A549 (cell line): ENCODE results near the gene RPL41. TPM values are rescaled to one million over a fixed set of nuclear protein-coding genes. Genes with fewer than 3 reads are reported as not detected.

Experiments used
- ATAC-seq, 2 experiments: fragments of 200-7000 bp in 1 of 2; fragments of >200 bp in 1 of 2; cut with Nextera tagmentation in 1 of 2; cut with Tn5 transposase in 1 of 2; 3 replicates each; pipeline versions ENCODE4 v1.8.0 to v1.9.1; 2018 to 2020; ENCODE audit warnings: mild to moderate bottlenecking in 1 of 2, moderate library complexity in 1 of 2
- CTCF ChIA-PET: fragments of 300-600 bp; sonication (Branson Sonifier 250); formaldehyde crosslinking; extraction: SDS; loops from one replicate; lab custom pipeline; 2021; ENCODE audit warnings: antibody characterized with exemption, inconsistent platforms; lab: Yijun Ruan, JAX
- POLR2A ChIA-PET: fragments of 350-600 bp; formaldehyde crosslinking; extraction: SDS; loops from one replicate; lab custom pipeline; 2021; ENCODE audit warnings: antibody characterized with exemption, inconsistent platforms; lab: Yijun Ruan, JAX
- DNase-seq, 2 experiments: peaks; one replicate each; pipeline versions ENCODE4 v3.0.0 to v3.0.0-alpha.2; 2011 to 2016; ENCODE audit warnings: low read depth in 1 of 2, low spot score in 1 of 2
- FAIRE-seq: peaks from 2 replicates; lab custom pipeline; 2011; peaks lifted over from hg19 to GRCh38; lab: Jason Lieb, UNC
- H3K27ac ChIP-seq, 2 experiments: fragments of >200 bp; sonication (Bioruptor Twin); formaldehyde crosslinking; 3 replicates each; pipeline ENCODE4 v1.5.1; 2016 to 2017
- H3K4me1 ChIP-seq: fragments of >200 bp; sonication (Bioruptor Twin); formaldehyde crosslinking; 3 replicates; pipeline ENCODE4 v1.6.1; 2016
- H3K4me2 ChIP-seq: fragments of >200 bp; sonication (Bioruptor Twin); formaldehyde crosslinking; 3 replicates; pipeline ENCODE4 v1.6.1; 2016
- H3K4me3 ChIP-seq: fragments of >200 bp; sonication (Bioruptor Twin); formaldehyde crosslinking; 3 replicates; pipeline ENCODE4 v1.5.1; 2016
- H3K9me3 ChIP-seq: fragments of >200 bp; sonication (Bioruptor Twin); formaldehyde crosslinking; 3 replicates; pipeline ENCODE4 v1.6.1; 2016
- CBX2 ChIP-seq: fragments of 200-600 bp; sonication (generic); IDR thresholded peaks from 2 replicates; pipeline ENCODE4 v1.6.1; 2016; ENCODE audit warnings: low read depth, mild to moderate bottlenecking, borderline replicate concordance
- CEBPB ChIP-seq, 2 experiments: fragments of >200 bp in 1 of 2; sonication (Bioruptor Twin) in 1 of 2; formaldehyde crosslinking in 1 of 2; IDR thresholded peaks; 2 replicates each; pipeline ENCODE4 v1.6.1; 2012 to 2016
- CHD2 ChIP-seq: fragments of 150-350 bp; IDR thresholded peaks from 2 replicates; pipeline ENCODE4 v1.6.1; 2014; ENCODE audit warnings: low read length; ENCODE audit not compliant: partially characterized antibody
- CHD4 ChIP-seq: fragments of 200-600 bp; sonication (generic); IDR thresholded peaks from 2 replicates; pipeline ENCODE4 v1.6.1; 2016; ENCODE audit warnings: antibody characterized with exemption, mild to moderate bottlenecking, borderline replicate concordance
- CTCF ChIP-seq: fragments of >200 bp; sonication (Bioruptor Twin); formaldehyde crosslinking; IDR thresholded peaks from 3 replicates; pipeline ENCODE4 v1.5.1; 2016
- EHF ChIP-seq: fragments of 250-450 bp; sonication (Bioruptor Pico); IDR thresholded peaks from 2 replicates; pipeline ENCODE4 v1.5.0; 2020; ENCODE audit warnings: mild to moderate bottlenecking
- EHMT2 ChIP-seq: fragments of 200-600 bp; sonication (generic); IDR thresholded peaks from 2 replicates; pipeline ENCODE4 v1.6.1; 2016; ENCODE audit warnings: antibody characterized with exemption, low read depth, mild to moderate bottlenecking, moderate library complexity
- FOSL2 ChIP-seq, 2 experiments: fragments of 450-650 bp in 1 of 2; fragments of >200 bp in 1 of 2; sonication (Bioruptor Twin) in 1 of 2; formaldehyde crosslinking; IDR thresholded peaks; 2 replicates each; pipeline versions ENCODE4 v1.5.0 to v1.6.1; 2016 to 2020; ENCODE audit warnings: mild to moderate bottlenecking in 1 of 2, moderate library complexity in 1 of 2
- FOXS1 ChIP-seq: fragments of 250-450 bp; sonication (Bioruptor Pico); IDR thresholded peaks from 2 replicates; pipeline ENCODE4 v1.5.0; 2020; ENCODE audit warnings: mild to moderate bottlenecking, moderate library complexity
- HOXA7 ChIP-seq: fragments of 250-450 bp; sonication (Bioruptor Pico); IDR thresholded peaks from 2 replicates; pipeline ENCODE4 v1.5.0; 2020; ENCODE audit warnings: mild to moderate bottlenecking, moderate library complexity
- HOXB5 ChIP-seq: fragments of 250-450 bp; sonication (Bioruptor Pico); IDR thresholded peaks from 2 replicates; pipeline ENCODE4 v1.5.0; 2020; ENCODE audit warnings: mild to moderate bottlenecking, moderate library complexity
- JUNB ChIP-seq: fragments of >200 bp; sonication (Bioruptor Twin); formaldehyde crosslinking; IDR thresholded peaks from 2 replicates; pipeline ENCODE4 v1.6.1; 2016
- KDM1A ChIP-seq: fragments of 200-600 bp; sonication (generic); IDR thresholded peaks from 2 replicates; pipeline ENCODE4 v1.6.1; 2016; ENCODE audit warnings: low read depth, mild to moderate bottlenecking
- KDM5A ChIP-seq: fragments of 200-600 bp; sonication (generic); IDR thresholded peaks from 2 replicates; pipeline ENCODE4 v1.6.1; 2016; ENCODE audit warnings: antibody characterized with exemption, mild to moderate bottlenecking
- MAX ChIP-seq: IDR thresholded peaks from 2 replicates; pipeline ENCODE4 v1.6.1; 2012
- MAZ ChIP-seq: fragments of 150-350 bp; IDR thresholded peaks from 2 replicates; pipeline ENCODE4 v1.6.1; 2014; ENCODE audit warnings: antibody characterized with exemption, low read depth, low read length, borderline replicate concordance
- MYC ChIP-seq: IDR thresholded peaks from 2 replicates; pipeline ENCODE4 v1.6.1; 2012; ENCODE audit warnings: mild to moderate bottlenecking, inconsistent platforms, low read length, improper control_type of control experiment, borderline replicate concordance
- NPAS2 ChIP-seq: fragments of 250-450 bp; sonication (Bioruptor Pico); IDR thresholded peaks from 2 replicates; pipeline ENCODE4 v1.8.0; 2022; ENCODE audit warnings: mild to moderate bottlenecking, moderate library complexity, borderline replicate concordance
- NR3C1 ChIP-seq: fragments of >200 bp; sonication (Bioruptor Twin); formaldehyde crosslinking; IDR thresholded peaks from 3 replicates; pipeline ENCODE4 v1.6.1; 2017
- POLR2A ChIP-seq: IDR thresholded peaks from 2 replicates; pipeline ENCODE4 v1.6.1; 2012; ENCODE audit warnings: mild to moderate bottlenecking, low read length
- POLR2AphosphoS2 ChIP-seq: conservative IDR thresholded peaks from 2 replicates; pipeline ENCODE4 v1.6.1; 2012; ENCODE audit warnings: low read length, improper control_type of control experiment, inconsistent platforms
- RARB ChIP-seq: fragments of 250-450 bp; sonication (Bioruptor Pico); IDR thresholded peaks from 2 replicates; pipeline ENCODE4 v1.8.0; 2021; ENCODE audit warnings: mild to moderate bottlenecking, moderate library complexity
- RFX5 ChIP-seq: fragments of 450-650 bp; IDR thresholded peaks from 2 replicates; pipeline ENCODE4 v1.7.1; 2014; ENCODE audit warnings: antibody characterized with exemption, mild to moderate bottlenecking, moderate library complexity
- SMC3 ChIP-seq: fragments of >200 bp; sonication (Bioruptor Twin); formaldehyde crosslinking; IDR thresholded peaks from 3 replicates; pipeline ENCODE4 v1.6.1; 2018; ENCODE audit warnings: inconsistent platforms
- SREBF2 ChIP-seq: fragments of 450-650 bp; IDR thresholded peaks from 2 replicates; pipeline ENCODE4 v1.6.1; 2014; ENCODE audit warnings: mild to moderate bottlenecking, moderate library complexity
- TFCP2L1 ChIP-seq: fragments of 250-450 bp; sonication (Bioruptor Pico); IDR thresholded peaks from 2 replicates; pipeline ENCODE4 v1.5.0; 2021; ENCODE audit warnings: mild to moderate bottlenecking
- TP53 ChIP-seq: fragments of 250-450 bp; sonication (Bioruptor Pico); IDR thresholded peaks from 2 replicates; pipeline ENCODE4 v1.5.0; 2021; ENCODE audit warnings: mild to moderate bottlenecking, moderate library complexity
- ZC3H11A ChIP-seq: fragments of 450-650 bp; IDR thresholded peaks from 2 replicates; pipeline ENCODE4 v1.6.1; 2014; ENCODE audit warnings: antibody characterized with exemption, mild to moderate bottlenecking
- ZFP36 ChIP-seq: fragments of 450-650 bp; IDR thresholded peaks from 2 replicates; pipeline ENCODE4 v1.6.1; 2014; ENCODE audit warnings: borderline replicate concordance; ENCODE audit not compliant: partially characterized antibody
- ZNF302 ChIP-seq: fragments of 250-450 bp; sonication (Bioruptor Pico); IDR thresholded peaks from 2 replicates; pipeline ENCODE4 v1.9.0; 2021; ENCODE audit warnings: inconsistent platforms, mild to moderate bottlenecking, moderate library complexity
- WGBS: methylation state at CpG from one replicate; pipeline ENCODE4 v1.1.6; 2017; ENCODE audit errors: missing lambda C conversion rate; 5-methylcytosine and 5-hydroxymethylcytosine counted together
- polyA plus RNA-seq, 4 experiments: library from polyadenylated mRNA; depleted of rRNA in 3 of 4; stranded (reverse); fragments of >200 nt; fragmentation: RNase III in 1 of 4; extraction: RNeasy Plus Mini Kit Qiagen cat#74134 plus additional on column Dnase treatment in 1 of 4; gene quantifications; 2 replicates in 3 of 4; 3 replicates in 1 of 4; pipeline ENCODE4 v1.2.3, GENCODE V29; 2011 to 2017
- TF ChIP-seq, protein P1 (sequence below): fragments of >200 bp; sonication (Bioruptor Twin); formaldehyde crosslinking; IDR thresholded peaks from 3 replicates; pipeline ENCODE4 v1.6.1; 2016
- TF ChIP-seq, protein P2 (sequence below): IDR thresholded peaks from 2 replicates; pipeline ENCODE4 v1.6.1; 2012

The RPL41 gene
- polyA plus RNA-seq, 2 of the 4 experiments (the other 2 are of a cell fraction): 8,804 to 9,351 TPM

DNA sequence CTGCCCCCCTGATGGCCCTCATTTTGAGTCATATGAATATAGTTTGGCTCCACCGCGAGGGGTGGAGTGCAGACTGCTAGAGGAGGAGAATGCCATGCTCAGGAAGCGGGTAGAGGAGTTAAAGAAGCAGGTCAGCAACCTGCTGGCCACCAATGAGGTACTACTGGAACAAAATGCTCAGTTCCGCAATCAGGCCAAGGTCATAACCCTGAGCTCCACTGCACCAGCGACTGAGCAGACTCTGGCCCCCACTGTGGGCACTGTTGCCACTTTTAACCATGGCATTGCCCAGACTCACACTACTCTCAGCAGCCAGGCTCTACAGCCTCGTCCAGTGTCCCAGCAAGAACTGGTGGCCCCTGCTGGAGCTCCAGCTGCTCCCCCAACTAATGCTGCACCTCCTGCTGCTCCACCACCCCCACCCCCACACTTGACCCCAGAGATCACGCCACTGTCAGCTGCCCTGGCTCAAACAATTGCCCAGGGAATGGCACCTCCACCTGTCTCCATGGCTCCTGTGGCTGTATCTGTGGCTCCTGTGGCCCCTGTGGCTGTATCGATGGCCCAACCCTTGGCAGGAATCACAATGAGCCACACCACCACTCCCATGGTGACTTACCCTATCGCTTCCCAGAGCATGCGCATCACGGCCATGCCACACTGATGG lies 4.9 kb downstream of the RPL41 start:
- ATAC-seq: no peak
- Histone ChIP-seq H3K4me1 (peaks cover 21% of the 10 kb centered on the region), H3K9me3 (no peaks in the 10 kb centered on the region), H3K4me2 (no peak overlapping the region), H3K4me3 (no peak overlapping the region), H3K27ac (no peak overlapping the region)
- POLR2A ChIA-PET: interaction anchor here (4.2 kb wide), 1 partner anchor 68 kb away, joined by 36 read pairs; the partner anchor contains the start of gene SMARCC2
- CTCF ChIA-PET: interaction anchor here (1.0 to 15.7 kb wide), 9 partner anchors 15 to 137 kb away, joined by 3 to 204 read pairs (median 4); partner anchors contain the start of genes ANKRD52, ERBB3, PA2G4 and RNF41
- no peak for FAIRE-seq
- DNase-seq: no peak
- 90% methylated on average over 11 of the region's 11 CpGs for WGBS
- TF ChIP-seq TP53 (no peak), CEBPB (IDR thresholded peaks at IDR 0.05) (no peak), HOXB5 (CRISPR knock-in tag) (no peak), MAZ (no peak), MAX (no peak), MYC (no peak), RARB (CRISPR knock-in tag) (no peak), JUNB (no peak), ZC3H11A (no peak), SMC3 (no peak), POLR2AphosphoS2 (no peak), CHD2 (no peak), EHMT2 (no peak), SREBF2 (no peak), POLR2A (no peak)
- TF ChIP-seq, protein P1, sequence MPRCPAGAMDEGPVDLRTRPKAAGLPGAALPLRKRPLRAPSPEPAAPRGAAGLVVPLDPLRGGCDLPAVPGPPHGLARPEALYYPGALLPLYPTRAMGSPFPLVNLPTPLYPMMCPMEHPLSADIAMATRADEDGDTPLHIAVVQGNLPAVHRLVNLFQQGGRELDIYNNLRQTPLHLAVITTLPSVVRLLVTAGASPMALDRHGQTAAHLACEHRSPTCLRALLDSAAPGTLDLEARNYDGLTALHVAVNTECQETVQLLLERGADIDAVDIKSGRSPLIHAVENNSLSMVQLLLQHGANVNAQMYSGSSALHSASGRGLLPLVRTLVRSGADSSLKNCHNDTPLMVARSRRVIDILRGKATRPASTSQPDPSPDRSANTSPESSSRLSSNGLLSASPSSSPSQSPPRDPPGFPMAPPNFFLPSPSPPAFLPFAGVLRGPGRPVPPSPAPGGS: no peak
- TF ChIP-seq, protein P2, sequence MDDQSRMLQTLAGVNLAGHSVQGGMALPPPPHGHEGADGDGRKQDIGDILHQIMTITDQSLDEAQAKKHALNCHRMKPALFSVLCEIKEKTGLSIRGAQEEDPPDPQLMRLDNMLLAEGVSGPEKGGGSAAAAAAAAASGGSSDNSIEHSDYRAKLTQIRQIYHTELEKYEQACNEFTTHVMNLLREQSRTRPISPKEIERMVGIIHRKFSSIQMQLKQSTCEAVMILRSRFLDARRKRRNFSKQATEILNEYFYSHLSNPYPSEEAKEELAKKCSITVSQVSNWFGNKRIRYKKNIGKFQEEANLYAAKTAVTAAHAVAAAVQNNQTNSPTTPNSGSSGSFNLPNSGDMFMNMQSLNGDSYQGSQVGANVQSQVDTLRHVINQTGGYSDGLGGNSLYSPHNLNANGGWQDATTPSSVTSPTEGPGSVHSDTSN: no peak
- TF ChIP-seq, all 56 proteins: peak for 0

DNA sequence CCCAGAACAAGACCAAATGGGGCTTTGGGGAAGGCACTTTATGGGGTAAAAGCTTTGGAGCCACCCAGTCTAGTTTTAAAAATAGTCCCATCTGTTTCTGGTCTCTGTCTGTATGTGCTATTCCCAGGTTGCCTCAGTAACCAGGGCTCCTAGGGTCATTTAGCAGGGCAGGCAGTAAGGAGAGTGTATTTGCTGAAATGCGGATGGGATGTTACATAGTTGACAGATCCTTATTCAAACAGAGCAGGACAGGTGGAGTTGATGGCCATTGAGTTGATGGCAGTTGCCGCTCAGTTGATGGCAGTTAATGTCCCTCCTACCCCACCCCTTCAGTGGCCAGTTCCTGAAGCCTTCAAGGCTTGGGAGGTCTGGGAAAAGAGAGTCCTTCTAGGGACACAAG lies 6.2 kb downstream of the RPL41 start:
- H3K9me3 ChIP-seq: no peaks in the 10 kb centered on the region
- CTCF ChIA-PET: interaction anchor here (15.7 kb wide), 1 partner anchor 67 kb away, joined by 204 read pairs; the partner anchor contains the start of gene SMARCC2
- no peak for FAIRE-seq

DNA sequence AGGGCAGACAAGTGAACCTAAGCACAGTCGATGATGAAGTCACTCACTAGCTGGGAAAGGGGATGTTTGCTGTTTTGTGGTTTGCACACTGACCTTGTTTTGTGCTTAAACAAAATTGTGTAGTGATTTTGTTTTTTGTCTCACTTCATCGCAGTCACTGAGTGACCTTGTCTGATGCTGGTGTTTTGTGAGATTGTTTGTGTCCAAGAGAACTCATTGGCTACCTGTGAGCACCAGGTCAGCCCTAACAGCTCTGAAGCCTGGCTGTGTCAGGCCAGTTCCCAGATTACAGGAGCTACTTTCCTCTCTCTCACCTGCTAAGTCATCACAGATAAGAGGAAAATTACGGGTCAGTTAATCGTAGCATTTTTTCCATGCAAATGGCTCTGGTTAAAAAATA lies 7.7 kb downstream of the RPL41 start:
- no peak for ATAC-seq
- FAIRE-seq: no peak
- Histone ChIP-seq H3K4me3 (no peak overlapping the region), H3K9me3 (no peaks in the 10 kb centered on the region), H3K4me2 (no peak overlapping the region), H3K4me1 (peaks cover 28% of the 10 kb centered on the region), H3K27ac (no peak overlapping the region)
- 89% methylated on average over 4 of the region's 4 CpGs for WGBS
- POLR2A ChIA-PET: interaction anchor here (1.0 kb wide), 1 partner anchor 65 kb away, joined by 3 read pairs; the partner anchor contains the start of gene SMARCC2
- CTCF ChIA-PET: interaction anchor here (0.9 to 15.7 kb wide), 7 partner anchors 16 to 99 kb away, joined by 3 to 204 read pairs (median 4); partner anchors contain the start of genes MYL6 and SMARCC2
- DNase-seq: no peak
- TF ChIP-seq CHD2: no peak
- no peak for TF ChIP-seq FOSL2 (IDR thresholded peaks at IDR 0.05)
- TF ChIP-seq FOSL2 (CRISPR knock-in tag; IDR thresholded peaks at IDR 0.05): no peak
- TF ChIP-seq POLR2A: no peak
- TF ChIP-seq, protein P2: no peak
- no peak for TF ChIP-seq ZFP36
- TF ChIP-seq CHD4: no peak
- TF ChIP-seq EHF (CRISPR knock-in tag): no peak
- TF ChIP-seq KDM5A: no peak
- no peak for TF ChIP-seq FOXS1 (CRISPR knock-in tag)
- no peak for TF ChIP-seq CTCF
- TF ChIP-seq ZNF302: no peak
- no peak for TF ChIP-seq RFX5
- no peak for TF ChIP-seq HOXB5 (CRISPR knock-in tag)

More for the DNA sequence above, 6.2 kb downstream of the RPL41 start:
- WGBS: 89% methylated on average over 2 of the region's 2 CpGs
- ATAC-seq (no peak), DNase-seq (no peak)
- POLR2A ChIA-PET: interaction anchor here (0.6 kb wide), 1 partner anchor 39 kb away, joined by 4 read pairs; no protein-coding TSS in a partner anchor
- no peak for TF ChIP-seq HOXA7
- no peak for TF ChIP-seq RFX5
- TF ChIP-seq TFCP2L1 (CRISPR knock-in tag): no peak
- no peak for TF ChIP-seq CBX2
- TF ChIP-seq MYC: no peak
- TF ChIP-seq EHF (CRISPR knock-in tag): no peak
- no peak for TF ChIP-seq NPAS2 (CRISPR knock-in tag)
- TF ChIP-seq CHD4: no peak
- TF ChIP-seq KDM1A: no peak
- no peak for TF ChIP-seq SREBF2
- TF ChIP-seq NR3C1: no peak
- no peak overlapping the region for H3K27ac ChIP-seq
- no peak overlapping the region for H3K4me3 ChIP-seq
- no peak overlapping the region for H3K4me2 ChIP-seq
- H3K4me1 ChIP-seq: peaks cover 33% of the 10 kb centered on the region
